Measurements from ENCODE around the gene POU2F1.

Gene POU2F1

GRCh38 chr1:167339405-167339804, 118.7 kb downstream of the POU2F1 start:
- TF ChIP-seq CTCF (conservative IDR thresholded peaks at IDR 0.05): no peak
- H3K27ac ChIP-seq: no peak overlapping the region

- TF ChIP-seq CTCF (conservative IDR thresholded peaks at IDR 0.05): peak; percentile 71
- H3K27ac ChIP-seq: no peak overlapping the region
These were observed 122.2 kb downstream of the POU2F1 start for GRCh38 chr1:167342846-167343245.

- H3K27ac ChIP-seq: no peak overlapping the region
- TF ChIP-seq CTCF (conservative IDR thresholded peaks at IDR 0.05): no peak
These were observed 123.4 kb downstream of the POU2F1 start for GRCh38 chr1:167344112-167344511.

GRCh38 chr1:167344615-167345385, 124.1 kb downstream of the POU2F1 start:
- peak overlapping the region; percentile 30; the same call in 1 of the 2 replicates for H3K27ac ChIP-seq
- TF ChIP-seq CTCF (conservative IDR thresholded peaks at IDR 0.05): no peak

GRCh38 chr1:167345386-167345733, 124.7 kb downstream of the POU2F1 start:
- H3K27ac ChIP-seq: peak overlapping the region; percentile 30; the same call in 1 of the 2 replicates

GRCh38 chr1:167357305-167357704, 136.6 kb downstream of the POU2F1 start:
- H3K27ac ChIP-seq: no peak overlapping the region
- no peak for TF ChIP-seq CTCF (conservative IDR thresholded peaks at IDR 0.05)

More at GRCh38 chr1:167345386-167345733, 124.7 kb downstream of the POU2F1 start:
- TF ChIP-seq CTCF (conservative IDR thresholded peaks at IDR 0.05): no peak

GRCh38 chr1:167359295-167359694, 138.6 kb downstream of the POU2F1 start:
- H3K27ac ChIP-seq: no peak overlapping the region
- no peak for TF ChIP-seq CTCF (conservative IDR thresholded peaks at IDR 0.05)

Measured in VCaP (cell line).